Measurements from ENCODE around the gene HID1.
"Not testable (repeated sequence)": the region's sequence is repeated elsewhere in the genome, so short reads cannot be mapped to it uniquely, and the experiment has no call there.

The HID1 gene

GRCh38 chr17:74924250-74924948, 48.2 kb downstream of the HID1 start, which contains the start of gene OTOP2:
TSS of gene OTOP2 (plus strand) at chr17:74924273. CDS start at chr17:74924633, 360 bp downstream.
- in situ Hi-C loops (cut with MboI; ENCODE audit: low sequenced_read_pairs): no loop called here

GRCh38 chr17:74923538-74924249, 48.9 kb downstream of the HID1 start:
- in situ Hi-C loops (cut with MboI; ENCODE audit: low sequenced_read_pairs): no loop called here

GRCh38 chr17:74922694-74923537, 49.6 kb downstream of the HID1 start, which contains the start of gene USH1G:
TSS of gene USH1G (minus strand) at chr17:74923255. CDS start at chr17:74923073, 182 bp downstream.
- in situ Hi-C loops (cut with MboI; ENCODE audit: low sequenced_read_pairs): no loop called here

- in situ Hi-C loops (cut with MboI; ENCODE audit: low sequenced_read_pairs): no loop called here
These were observed 50.4 kb downstream of the HID1 start for GRCh38 chr17:74922172-74922571.

GRCh38 chr17:74921769-74922168, 50.8 kb downstream of the HID1 start:
- in situ Hi-C loops (cut with MboI; ENCODE audit: low sequenced_read_pairs): no loop called here

GRCh38 chr17:74921026-74921681, 51.4 kb downstream of the HID1 start:
- in situ Hi-C loops (cut with MboI; ENCODE audit: low sequenced_read_pairs): no loop called here

- in situ Hi-C loops (cut with MboI; ENCODE audit: low sequenced_read_pairs): no loop called here
These were observed 51.9 kb downstream of the HID1 start for GRCh38 chr17:74920642-74921025.

GRCh38 chr17:74920306-74920620, 52.3 kb downstream of the HID1 start:
- in situ Hi-C loops (cut with MboI; ENCODE audit: low sequenced_read_pairs): no loop called here

- in situ Hi-C loops (cut with MboI; ENCODE audit: low sequenced_read_pairs): no loop called here
These were observed 52.9 kb downstream of the HID1 start for GRCh38 chr17:74919440-74920305.

- in situ Hi-C loops (cut with MboI; ENCODE audit: low sequenced_read_pairs): no loop called here
These were observed 53.7 kb downstream of the HID1 start for GRCh38 chr17:74918906-74919305.

GRCh38 chr17:74917430-74917829, 55.1 kb downstream of the HID1 start:
- in situ Hi-C loops (cut with MboI; ENCODE audit: low sequenced_read_pairs): no loop called here

- in situ Hi-C loops (cut with MboI; ENCODE audit: low sequenced_read_pairs): no loop called here
These were observed 55.7 kb downstream of the HID1 start for GRCh38 chr17:74916851-74917199.

GRCh38 chr17:74916136-74916850, 56.3 kb downstream of the HID1 start:
- in situ Hi-C loops (cut with MboI; ENCODE audit: low sequenced_read_pairs): no loop called here

GRCh38 chr17:74911423-74911822, 61.1 kb downstream of the HID1 start:
- in situ Hi-C loops (cut with MboI; ENCODE audit: low sequenced_read_pairs): not testable (repeated sequence)

- in situ Hi-C loops (cut with MboI; ENCODE audit: low sequenced_read_pairs): not testable (repeated sequence)
These were observed 63.5 kb downstream of the HID1 start for GRCh38 chr17:74909097-74909496.

- in situ Hi-C loops (cut with MboI; ENCODE audit: low sequenced_read_pairs): no loop called here
These were observed 65.5 kb downstream of the HID1 start for GRCh38 chr17:74907012-74907411.

GRCh38 chr17:74906214-74906793, 66.3 kb downstream of the HID1 start:
- in situ Hi-C loops (cut with MboI; ENCODE audit: low sequenced_read_pairs): not testable (repeated sequence)

GRCh38 chr17:74904687-74905409, 67.7 kb downstream of the HID1 start:
- in situ Hi-C loops (cut with MboI; ENCODE audit: low sequenced_read_pairs): no loop called here

- in situ Hi-C loops (cut with MboI; ENCODE audit: low sequenced_read_pairs): no loop called here
These were observed 68.9 kb downstream of the HID1 start for GRCh38 chr17:74903671-74904070.
